HepG2 (cell line): ENCODE measurements around the gene DYNLT2B. TPM values are rescaled to one million over a fixed set of nuclear protein-coding genes. Genes with fewer than 3 reads are reported as not detected.

ENCODE experiments used
- ATF5 ChIP-seq: sonication (generic); formaldehyde crosslinking; IDR thresholded peaks from 2 replicates; pipeline ENCODE4 v1.4.0; 2020; ENCODE audit warnings: mild to moderate bottlenecking, low read depth, missing genetic modification reagents
- BCLAF1 ChIP-seq: fragments of 450-650 bp; IDR thresholded peaks from 2 replicates; pipeline ENCODE4 v1.6.1; 2017; ENCODE audit warnings: mild to moderate bottlenecking
- CAMTA2 ChIP-seq: sonication (generic); formaldehyde crosslinking; IDR thresholded peaks from 2 replicates; pipeline ENCODE4 v1.4.0; 2020; ENCODE audit warnings: mild to moderate bottlenecking, missing genetic modification reagents, borderline replicate concordance
- CENPX ChIP-seq: sonication (generic); formaldehyde crosslinking; IDR thresholded peaks from 2 replicates; pipeline ENCODE4 v1.9.0; 2021; ENCODE audit warnings: mild to moderate bottlenecking, missing genetic modification reagents, moderate library complexity
- KAT8 ChIP-seq: IDR thresholded peaks from 2 replicates; pipeline ENCODE4 v1.6.1; 2016; ENCODE audit warnings: missing genetic modification reagents, missing compliant biosample characterization
- KDM5A ChIP-seq: fragments of 200-600 bp; sonication (generic); IDR thresholded peaks from 2 replicates; pipeline ENCODE4 v1.7.0; 2018; ENCODE audit warnings: antibody characterized with exemption, mild to moderate bottlenecking, low read length, borderline replicate concordance
- NCOR1 ChIP-seq: fragments of 200-600 bp; sonication (generic); IDR thresholded peaks from 2 replicates; pipeline ENCODE4 v1.7.0; 2017; ENCODE audit warnings: antibody characterized with exemption, low read length, borderline replicate concordance
- NKX3-1 ChIP-seq: sonication (generic); formaldehyde crosslinking; IDR thresholded peaks from 2 replicates; pipeline ENCODE4 v1.5.0; 2020; ENCODE audit warnings: missing genetic modification reagents
- POGZ ChIP-seq: sonication (generic); formaldehyde crosslinking; IDR thresholded peaks from 2 replicates; pipeline ENCODE4 v1.4.0; 2020; ENCODE audit warnings: mild to moderate bottlenecking, missing genetic modification reagents
- TOPORS ChIP-seq: sonication (generic); formaldehyde crosslinking; IDR thresholded peaks from 2 replicates; pipeline ENCODE4 v1.8.0; 2023; ENCODE audit warnings: mild to moderate bottlenecking, missing genetic modification reagents
- ZNF318 ChIP-seq: sonication (generic); formaldehyde crosslinking; IDR thresholded peaks from 2 replicates; pipeline ENCODE4 v1.4.0; 2020; ENCODE audit warnings: mild to moderate bottlenecking, missing genetic modification reagents
- ZNF572 ChIP-seq: sonication (generic); formaldehyde crosslinking; IDR thresholded peaks from 2 replicates; pipeline ENCODE4 v1.5.1; 2020; ENCODE audit warnings: mild to moderate bottlenecking, missing genetic modification reagents
- ZNF761 ChIP-seq: sonication (generic); formaldehyde crosslinking; conservative IDR thresholded peaks from 2 replicates; pipeline ENCODE4 v1.4.0; 2020; ENCODE audit warnings: mild to moderate bottlenecking, missing genetic modification reagents
- ZNF776 ChIP-seq: sonication (generic); formaldehyde crosslinking; IDR thresholded peaks from 2 replicates; pipeline ENCODE4 v1.4.0; 2020; ENCODE audit warnings: mild to moderate bottlenecking, missing genetic modification reagents
- polyA plus RNA-seq, 8 experiments: library from polyadenylated mRNA; depleted of rRNA in 3 of 8; stranded (reverse) in 7 of 8; unstranded in 1 of 8; fragments of >200 nt; fragmentation: Illumina TruSeq in 4 of 8; extraction: Trizol in 4 of 8; gene quantifications; 2 replicates each; pipeline versions ENCODE4 v1.2.1 to v1.2.3, GENCODE V29; 2011 to 2016; ENCODE audit warnings: low read depth in 4 of 8, missing spikeins in 1 of 8, mixed read lengths in 1 of 8; ENCODE audit not compliant: insufficient read depth in 1 of 8
- total RNA-seq, 5 experiments: library from RNA; depleted of rRNA; stranded (reverse); fragments of >200 nt; fragmentation: Illumina TruSeq; extraction: Trizol; gene quantifications; 2 replicates each; pipeline ENCODE4 v1.2.3, GENCODE V29; 2016; ENCODE audit warnings: low read depth in 1 of 5
- TF ChIP-seq, protein P1 (sequence below): sonication (generic); formaldehyde crosslinking; IDR thresholded peaks from 2 replicates; pipeline ENCODE4 v1.9.0; 2021; ENCODE audit warnings: missing genetic modification reagents, mild to moderate bottlenecking, borderline replicate concordance

Gene DYNLT2B
- total and polyA plus RNA-seq, 2 of the 13 experiments (the other 11 are each of a cell fraction or from before 2014, with no cell fraction given), result 4.0 to 7.0 TPM

DNA sequence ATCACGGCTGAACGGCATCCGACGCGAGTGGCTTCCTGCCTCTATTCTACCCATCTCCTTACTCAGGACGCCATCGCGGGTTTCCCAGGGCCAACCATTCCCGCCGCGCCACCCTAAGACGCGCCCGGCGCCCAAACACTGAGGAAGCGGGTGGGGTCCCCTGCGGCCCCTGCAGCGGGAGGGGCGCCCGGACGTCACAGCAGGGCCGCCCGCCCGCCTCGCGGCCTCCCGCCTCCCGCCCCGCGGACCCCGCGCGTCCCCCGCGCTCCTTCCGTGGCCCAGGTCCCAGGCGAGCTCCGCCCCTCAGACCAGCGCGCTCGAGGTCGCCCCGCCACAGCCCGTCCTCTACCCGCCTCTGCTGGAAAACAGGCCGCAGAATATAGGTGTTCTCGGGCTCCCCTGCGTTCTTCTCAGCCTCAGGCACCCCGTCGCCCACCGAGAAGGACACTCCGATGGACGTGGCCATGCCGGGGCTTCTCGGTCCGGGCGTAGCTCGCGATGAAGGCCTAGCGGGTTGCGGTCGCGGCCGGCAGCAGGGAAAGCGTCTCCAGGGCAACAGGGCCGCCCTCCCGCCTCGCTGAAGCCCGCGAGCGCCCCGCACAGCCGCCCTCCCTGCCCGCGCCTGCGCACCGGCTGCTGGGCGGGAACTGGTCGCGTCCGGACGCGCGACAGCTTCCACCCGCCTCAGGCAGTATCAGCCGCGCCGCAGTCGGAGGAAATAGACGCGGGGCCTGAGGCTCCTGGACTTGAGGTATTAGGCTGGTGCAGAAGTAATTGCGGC lies at the start of gene DYNLT2B (continued):
- no peak for TF ChIP-seq ZNF318 (CRISPR knock-in tag)
- TF ChIP-seq ATF5, result no peak; the same call in 1 of the 2 replicates
- TF ChIP-seq KAT8, result peak; percentile 74; the same call in 1 of the 2 replicates
- TF ChIP-seq NKX3-1, result no peak; the same call in 1 of the 2 replicates
- no peak; the same call in 1 of the 2 replicates for TF ChIP-seq KDM5A
- no peak; the same call in 1 of the 2 replicates for TF ChIP-seq CAMTA2 (CRISPR knock-in tag)
- no peak for TF ChIP-seq NCOR1
- peak; percentile 36; the same call in 1 of the 2 replicates for TF ChIP-seq POGZ
- no peak for TF ChIP-seq CENPX (CRISPR knock-in tag)
- TF ChIP-seq ZNF572 (CRISPR knock-in tag), result no peak
- TF ChIP-seq, protein P1, sequence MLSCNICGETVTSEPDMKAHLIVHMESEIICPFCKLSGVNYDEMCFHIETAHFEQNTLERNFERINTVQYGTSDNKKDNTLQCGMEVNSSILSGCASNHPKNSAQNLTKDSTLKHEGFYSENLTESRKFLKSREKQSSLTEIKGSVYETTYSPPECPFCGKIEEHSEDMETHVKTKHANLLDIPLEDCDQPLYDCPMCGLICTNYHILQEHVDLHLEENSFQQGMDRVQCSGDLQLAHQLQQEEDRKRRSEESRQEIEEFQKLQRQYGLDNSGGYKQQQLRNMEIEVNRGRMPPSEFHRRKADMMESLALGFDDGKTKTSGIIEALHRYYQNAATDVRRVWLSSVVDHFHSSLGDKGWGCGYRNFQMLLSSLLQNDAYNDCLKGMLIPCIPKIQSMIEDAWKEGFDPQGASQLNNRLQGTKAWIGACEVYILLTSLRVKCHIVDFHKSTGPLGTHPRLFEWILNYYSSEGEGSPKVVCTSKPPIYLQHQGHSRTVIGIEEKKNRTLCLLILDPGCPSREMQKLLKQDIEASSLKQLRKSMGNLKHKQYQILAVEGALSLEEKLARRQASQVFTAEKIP, result no peak
- peak; percentile 63; the same call in 1 of the 2 replicates for TF ChIP-seq TOPORS (CRISPR knock-in tag)
- TF ChIP-seq BCLAF1, result no peak
- TF ChIP-seq ZNF761 (CRISPR knock-in tag), result peak; percentile 55; the same call in 1 of the 2 replicates
- TF ChIP-seq ZNF776 (CRISPR knock-in tag), result peak; percentile 79; the same call in 1 of the 2 replicates
